OCI-LY3 (cell line): ENCODE measurements around the gene CCDC110.
A peak's percentile ranks its signal among the peaks of the same experiment; 100 is the strongest.

Experiments used
- H2AFZ ChIP-seq: fragments of 200-600, 300-600 bp; shearing (Covaris generic); 2 replicates; pipeline ENCODE4 v1.6.0; 2014; ENCODE audit warnings: antibody characterized with exemption, low read depth, low read length
- H3K27ac ChIP-seq: fragments of 200-600, 300-600 bp; sonication (generic); 2 replicates; pipeline ENCODE4 v1.5.1; 2014; ENCODE audit warnings: mild to moderate bottlenecking, low read length, moderate library complexity, mixed read lengths
- H3K27me3 ChIP-seq: fragments of 200-600, 300-600 bp; sonication (generic); 2 replicates; pipeline ENCODE4 v1.6.1; 2014; ENCODE audit warnings: low read depth, low read length, mixed read lengths
- H3K36me3 ChIP-seq: fragments of 200-600, 300-600 bp; sonication (generic); replicated peaks from 2 replicates; pipeline ENCODE3; 2014; ENCODE audit warnings: low read depth, low read length, mixed read lengths
- H3K4me1 ChIP-seq: fragments of 300-600, 200-600 bp; sonication (generic); 2 replicates; pipeline ENCODE4 v1.6.1; 2014; ENCODE audit warnings: low read length, mixed read lengths
- H3K4me2 ChIP-seq: fragments of 200-600, 300-600 bp; sonication (generic); 2 replicates; pipeline ENCODE4 v1.6.1; 2014; ENCODE audit warnings: low read length, mixed read lengths
- H3K4me3 ChIP-seq: fragments of 300-600, 200-600 bp; sonication (generic); 2 replicates; pipeline ENCODE4 v1.5.1; 2014; ENCODE audit warnings: antibody characterized with exemption, mild to moderate bottlenecking, low read length, moderate library complexity
- H3K79me2 ChIP-seq: fragments of 300-600, 200-600 bp; shearing (Covaris generic); 2 replicates; pipeline ENCODE4 v1.6.1; 2014; ENCODE audit warnings: mild to moderate bottlenecking, low read length, mixed read lengths
- H3K9ac ChIP-seq: fragments of 300-600, 200-600 bp; shearing (Covaris generic); 2 replicates; pipeline ENCODE4 v1.6.0; 2014; ENCODE audit warnings: mild to moderate bottlenecking, low read length, moderate library complexity
- H3K9me3 ChIP-seq: fragments of 200-600, 300-600 bp; shearing (Covaris generic); 2 replicates; pipeline ENCODE4 v1.6.1; 2014; ENCODE audit warnings: low read length, mixed read lengths; ENCODE audit not compliant: insufficient read depth
- H4K20me1 ChIP-seq: fragments of 200-600, 300-600 bp; sonication (generic); 2 replicates; pipeline ENCODE4 v1.6.1; 2016; ENCODE audit warnings: low read length, mixed read lengths; ENCODE audit not compliant: insufficient read depth
- CTCF ChIP-seq: fragments of 200-600, 300-600 bp; sonication (generic); IDR thresholded peaks from 2 replicates; pipeline ENCODE4 v1.5.1; 2014; ENCODE audit warnings: antibody characterized with exemption, low read length, low read depth
- EZH2phosphoT487 ChIP-seq: fragments of 200-600 bp; shearing (Covaris generic); IDR thresholded peaks from 2 replicates; pipeline ENCODE4 v1.6.1; 2018; ENCODE audit warnings: antibody characterized with exemption, mixed run types, low read depth

CCDC110 gene

GRCh38 chr4:185471235-185472102, at the start of gene CCDC110:
TSS of gene CCDC110 (minus strand) at chr4:185471733. CDS start at chr4:185471683, 50 bp downstream.
- H2AFZ ChIP-seq = peak within 1 kb of the TSS; percentile 46; the same call in 1 of the 2 replicates
- H4K20me1 ChIP-seq = no peaks in the 10 kb centered on the region
- no peak within 1 kb of the TSS for H3K27ac ChIP-seq
- H3K79me2 ChIP-seq = no peaks in the 10 kb centered on the region
- no peaks in the 10 kb centered on the region for H3K27me3 ChIP-seq
- H3K4me2 ChIP-seq = peak within 1 kb of the TSS; percentile 87
- TF ChIP-seq EZH2phosphoT487 (no peak), CTCF (peak; percentile 21)
- no peaks in the 10 kb centered on the region for H3K9me3 ChIP-seq
- H3K36me3 ChIP-seq = no peaks in the 10 kb centered on the region
- H3K4me1 ChIP-seq = no peaks in the 10 kb centered on the region
- peak within 1 kb of the TSS; percentile 66 for H3K9ac ChIP-seq
- peak within 1 kb of the TSS; percentile 83 for H3K4me3 ChIP-seq

GRCh38 chr4:185520119-185520518, 48.6 kb upstream of the CCDC110 start:
- no peaks in the 10 kb centered on the region for H4K20me1 ChIP-seq
- no peak overlapping the region for H2AFZ ChIP-seq
- no peaks in the 10 kb centered on the region for H3K27me3 ChIP-seq
- H3K36me3 ChIP-seq = no peaks in the 10 kb centered on the region
- H3K27ac ChIP-seq = no peak overlapping the region
- no peak overlapping the region for H3K9ac ChIP-seq
- no peak for TF ChIP-seq CTCF
- TF ChIP-seq EZH2phosphoT487 = no peak
- H3K9me3 ChIP-seq = no peaks in the 10 kb centered on the region
- H3K4me2 ChIP-seq = no peak overlapping the region
- no peaks in the 10 kb centered on the region for H3K79me2 ChIP-seq
- H3K4me1 ChIP-seq = no peaks in the 10 kb centered on the region
- no peak overlapping the region for H3K4me3 ChIP-seq

- H3K27me3 ChIP-seq = no peaks in the 10 kb centered on the region
- no peaks in the 10 kb centered on the region for H3K4me1 ChIP-seq
- no peaks in the 10 kb centered on the region for H3K9me3 ChIP-seq
- H3K79me2 ChIP-seq = no peaks in the 10 kb centered on the region
- H3K9ac ChIP-seq = no peak overlapping the region
- no peak overlapping the region for H2AFZ ChIP-seq
- H3K4me2 ChIP-seq = no peak overlapping the region
- H3K27ac ChIP-seq = no peak overlapping the region
- H3K4me3 ChIP-seq = no peak overlapping the region
- no peaks in the 10 kb centered on the region for H4K20me1 ChIP-seq
- H3K36me3 ChIP-seq = no peaks in the 10 kb centered on the region
- TF ChIP-seq CTCF = no peak
- no peak for TF ChIP-seq EZH2phosphoT487
Measured at GRCh38 chr4:185518494-185518893, 47.0 kb upstream of the CCDC110 start.

- H3K36me3 ChIP-seq = no peaks in the 10 kb centered on the region
Measured at GRCh38 chr4:185518069-185518468, 46.5 kb upstream of the CCDC110 start.

More at GRCh38 chr4:185518069-185518468, 46.5 kb upstream of the CCDC110 start:
- no peak for TF ChIP-seq EZH2phosphoT487
- Histone ChIP-seq H3K27ac (no peak overlapping the region), H3K4me2 (no peak overlapping the region), H3K9me3 (no peaks in the 10 kb centered on the region), H3K27me3 (no peaks in the 10 kb centered on the region), H3K4me1 (no peaks in the 10 kb centered on the region), H4K20me1 (no peaks in the 10 kb centered on the region), H3K79me2 (no peaks in the 10 kb centered on the region), H3K4me3 (no peak overlapping the region), H3K9ac (no peak overlapping the region), H2AFZ (no peak overlapping the region)
